Fibroblast of lung (primary cell): Measurements from ENCODE around the gene ZC3HAV1.

ENCODE experiments used
- EZH2 ChIP-seq: IDR thresholded peaks from 2 replicates; pipeline ENCODE4 v1.5.1; 2012; ENCODE audit warnings: low read length, control low read depth, mild to moderate bottlenecking; ENCODE audit errors: missing control alignments
- TF ChIP-seq, protein P1 (sequence below), 2 donors: IDR thresholded peaks in 1 of 2; conservative IDR thresholded peaks in 1 of 2; 1 replicate in 1 of 2; 2 replicates in 1 of 2; pipeline ENCODE4 v1.5.1; 2011 to 2012; ENCODE audit warnings: low read length in 2 of 2, control low read depth in 1 of 2, inconsistent platforms in 1 of 2, low read depth in 1 of 2, mild to moderate bottlenecking in 1 of 2

DNA sequence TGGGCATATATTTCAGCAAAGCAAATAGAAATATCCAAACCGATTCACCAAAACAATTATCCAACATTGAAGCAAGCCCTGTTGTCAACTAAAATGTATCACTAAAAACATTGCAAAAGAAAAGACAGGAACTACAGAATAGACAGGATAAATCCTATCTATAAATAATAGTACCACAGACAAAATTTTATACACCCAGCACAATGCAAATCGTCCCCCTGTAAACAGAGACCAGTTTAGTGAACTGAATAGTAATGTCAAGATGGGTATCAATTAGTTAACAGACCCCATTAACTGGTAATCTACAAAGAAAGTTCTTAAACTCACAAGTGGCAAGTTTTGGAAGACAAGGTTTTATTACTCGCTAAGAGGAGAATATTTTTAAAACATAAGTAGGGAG lies 4.0 kb downstream of the ZC3HAV1 start:
- TF ChIP-seq, protein P1, sequence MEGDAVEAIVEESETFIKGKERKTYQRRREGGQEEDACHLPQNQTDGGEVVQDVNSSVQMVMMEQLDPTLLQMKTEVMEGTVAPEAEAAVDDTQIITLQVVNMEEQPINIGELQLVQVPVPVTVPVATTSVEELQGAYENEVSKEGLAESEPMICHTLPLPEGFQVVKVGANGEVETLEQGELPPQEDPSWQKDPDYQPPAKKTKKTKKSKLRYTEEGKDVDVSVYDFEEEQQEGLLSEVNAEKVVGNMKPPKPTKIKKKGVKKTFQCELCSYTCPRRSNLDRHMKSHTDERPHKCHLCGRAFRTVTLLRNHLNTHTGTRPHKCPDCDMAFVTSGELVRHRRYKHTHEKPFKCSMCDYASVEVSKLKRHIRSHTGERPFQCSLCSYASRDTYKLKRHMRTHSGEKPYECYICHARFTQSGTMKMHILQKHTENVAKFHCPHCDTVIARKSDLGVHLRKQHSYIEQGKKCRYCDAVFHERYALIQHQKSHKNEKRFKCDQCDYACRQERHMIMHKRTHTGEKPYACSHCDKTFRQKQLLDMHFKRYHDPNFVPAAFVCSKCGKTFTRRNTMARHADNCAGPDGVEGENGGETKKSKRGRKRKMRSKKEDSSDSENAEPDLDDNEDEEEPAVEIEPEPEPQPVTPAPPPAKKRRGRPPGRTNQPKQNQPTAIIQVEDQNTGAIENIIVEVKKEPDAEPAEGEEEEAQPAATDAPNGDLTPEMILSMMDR (conservative IDR thresholded peaks at IDR 0.05 in 1 of 2, IDR thresholded peaks at IDR 0.05 in 1 of 2; ENCODE audit: low read depth in 1 of 2, low read length in 2 of 2): no peak
- no peak for TF ChIP-seq EZH2
